NCI-H345 treated with DMSO at 0.1 percent for 48 hours (cell line): Measurements from ENCODE around the gene SMURF1.
"Not testable (repeated sequence)": the region's sequence is repeated elsewhere in the genome, so short reads cannot be mapped to it uniquely, and the experiment has no call there.

Experiments
- DNase-seq: peaks from one replicate; lab custom pipeline; 2025; ENCODE audit not compliant: unreplicated experiment; lab: John Stamatoyannopoulos, UW

Gene SMURF1

GRCh38 chr7:99054781-99055180, 89.1 kb downstream of the SMURF1 start:
- no peak for DNase-seq

- no peak for DNase-seq
Observed at GRCh38 chr7:99050971-99051370, 92.9 kb downstream of the SMURF1 start.

GRCh38 chr7:99047526-99048077, 96.3 kb downstream of the SMURF1 start:
- no peak for DNase-seq

DNA sequence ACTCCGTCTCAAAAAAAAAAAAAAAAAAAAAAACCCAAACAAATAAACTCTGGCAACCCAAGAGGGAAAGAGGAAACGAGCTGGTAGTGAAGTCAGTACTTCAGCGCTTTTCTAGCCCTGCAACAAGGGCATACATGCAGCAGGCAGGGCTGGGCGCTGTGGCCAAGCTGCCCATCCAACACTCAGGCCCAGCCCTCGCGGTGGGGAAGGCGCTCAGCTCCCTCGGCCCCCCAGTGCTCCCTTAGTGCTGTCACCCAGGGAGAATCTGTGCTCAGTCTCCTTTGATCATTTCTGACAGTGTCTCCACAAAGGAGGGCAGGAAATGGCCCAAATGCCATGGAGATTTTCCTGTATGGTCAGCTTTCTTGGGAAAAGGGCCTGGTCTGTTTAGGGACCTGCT, 97.2 kb downstream of the SMURF1 start:
- no peak for DNase-seq

DNA sequence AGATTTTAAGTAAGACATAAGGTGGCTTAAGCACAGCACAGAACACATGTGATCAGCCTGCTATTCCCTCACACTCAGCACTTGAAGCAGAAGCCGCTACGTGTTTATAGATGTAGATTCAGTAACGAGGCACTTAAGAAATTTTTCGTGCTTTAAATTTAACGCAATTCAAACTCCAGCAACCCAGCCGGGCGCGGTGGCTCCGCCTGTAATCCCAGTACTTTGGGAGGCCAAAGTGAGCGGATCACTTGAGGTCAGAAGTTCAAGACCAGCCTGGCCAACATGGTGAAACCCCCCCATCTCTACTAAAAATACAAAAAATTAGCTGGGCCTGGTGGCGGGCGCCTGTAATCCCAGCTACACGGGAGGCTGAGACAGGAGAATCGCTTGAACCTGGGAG, 97.6 kb downstream of the SMURF1 start:
- DNase-seq, result not testable (repeated sequence)

DNA sequence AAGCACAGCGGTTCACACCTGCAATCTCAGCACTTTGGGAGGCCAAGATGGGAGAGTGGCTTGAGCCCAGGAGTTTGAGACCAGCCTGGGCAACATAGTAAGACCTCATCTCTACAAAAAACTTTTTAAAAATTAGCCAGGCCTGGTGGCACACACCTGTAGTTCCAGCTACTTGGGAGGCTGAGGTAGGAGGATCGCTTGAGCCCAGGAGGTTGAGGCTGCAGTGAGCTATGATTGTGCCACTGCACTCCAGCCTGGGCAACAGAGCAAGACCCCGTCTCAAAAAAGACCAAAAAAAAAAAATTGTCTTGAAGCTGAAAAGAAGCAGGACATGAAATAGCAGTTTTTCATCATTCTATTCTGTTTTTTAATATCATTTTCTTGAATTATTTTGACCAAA, 99.0 kb downstream of the SMURF1 start:
- DNase-seq, result not testable (repeated sequence)

GRCh38 chr7:99042957-99043356, 101.0 kb downstream of the SMURF1 start:
- no peak for DNase-seq

GRCh38 chr7:99041526-99041925, 102.4 kb downstream of the SMURF1 start:
- DNase-seq, result no peak

- peak; percentile 37 for DNase-seq
Observed at GRCh38 chr7:99040104-99040958, 103.6 kb downstream of the SMURF1 start.

GRCh38 chr7:99039384-99039891, 104.5 kb downstream of the SMURF1 start:
- no peak for DNase-seq

- DNase-seq, result no peak
Observed at GRCh38 chr7:99038086-99038855, 105.6 kb downstream of the SMURF1 start.

DNA sequence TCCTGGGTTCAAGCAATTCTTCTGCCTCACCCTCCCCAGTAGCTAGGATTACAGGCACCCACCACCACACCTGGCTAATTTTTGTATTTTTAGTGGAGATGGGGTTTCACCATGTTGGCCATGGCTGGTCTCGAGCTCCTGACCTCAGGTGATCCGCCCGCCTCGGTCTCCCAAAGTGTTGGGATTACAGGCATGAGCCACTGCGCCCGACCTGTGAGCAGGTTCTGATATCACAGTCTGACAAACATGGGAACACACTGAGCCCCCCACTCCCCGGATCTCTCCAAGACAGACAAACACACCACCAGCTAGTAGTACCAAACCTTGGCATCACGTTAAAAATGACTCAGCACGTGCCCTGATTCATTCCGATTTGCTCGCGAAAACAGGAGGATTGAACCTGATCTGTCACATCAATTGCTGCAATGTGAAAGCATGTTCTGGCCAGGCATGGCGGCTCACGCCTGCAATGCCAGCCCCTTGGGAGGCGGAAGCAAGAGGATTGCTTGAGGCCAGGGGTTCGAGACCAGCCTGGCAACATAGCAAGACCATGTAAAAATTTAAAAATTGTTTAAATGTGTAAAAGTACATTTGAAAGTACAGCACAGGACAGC, 106.5 kb downstream of the SMURF1 start:
- DNase-seq, result no peak

DNA sequence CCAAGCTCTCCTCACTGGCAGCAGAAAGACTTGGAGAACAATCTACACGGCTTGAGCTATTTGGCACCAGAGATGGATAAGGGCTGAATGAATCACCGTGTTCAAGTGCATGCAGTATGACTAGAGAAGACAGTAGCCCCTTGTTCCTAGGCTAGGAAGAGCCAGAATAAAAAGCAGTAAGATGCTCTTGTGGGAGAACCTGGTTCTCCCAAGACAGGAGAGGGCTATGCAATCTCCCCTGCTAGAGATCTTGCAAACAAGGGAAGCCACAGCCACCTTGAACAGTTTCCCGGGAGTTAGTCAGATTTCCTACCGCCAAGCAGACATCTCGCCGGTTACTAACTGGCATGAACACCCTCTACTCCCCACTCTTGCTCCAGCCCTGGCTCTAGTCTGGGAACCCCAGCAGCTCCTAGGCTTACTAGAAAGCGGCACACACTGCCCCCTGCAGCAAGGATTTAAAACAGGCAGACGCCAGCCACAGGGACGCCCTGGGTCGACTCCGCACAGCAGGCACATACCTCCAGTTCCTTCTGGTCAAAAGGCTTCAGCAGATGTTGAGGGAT, 107.3 kb downstream of the SMURF1 start:
- DNase-seq, result no peak

GRCh38 chr7:99035723-99036545, 108.0 kb downstream of the SMURF1 start:
- no peak for DNase-seq

- no peak for DNase-seq
Observed at GRCh38 chr7:99034932-99035722, 108.8 kb downstream of the SMURF1 start.

- DNase-seq, result no peak
Observed at GRCh38 chr7:99033765-99034164, 110.1 kb downstream of the SMURF1 start.

- DNase-seq, result no peak
Observed at GRCh38 chr7:99032928-99033327, 111.0 kb downstream of the SMURF1 start.

GRCh38 chr7:99031496-99031895, 112.4 kb downstream of the SMURF1 start:
- no peak for DNase-seq

DNA sequence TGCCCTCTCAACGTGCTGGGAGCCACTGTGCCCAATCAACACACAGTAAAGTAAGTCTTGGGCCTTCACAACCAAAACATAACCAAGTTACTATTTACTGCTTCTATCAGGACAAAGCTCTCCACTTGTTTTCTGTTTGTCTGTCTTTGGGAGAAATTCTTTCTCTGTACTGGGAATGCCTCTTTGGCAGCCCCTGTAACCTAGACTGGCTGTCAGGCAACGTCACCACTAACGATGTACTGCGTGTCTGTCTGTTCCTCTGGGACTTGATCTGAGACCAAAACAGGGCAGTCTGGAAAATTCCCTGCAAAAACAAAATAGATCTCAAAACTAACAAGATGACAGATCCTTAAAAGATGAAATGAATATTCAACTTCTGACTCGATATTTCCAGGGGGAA, 113.0 kb downstream of the SMURF1 start:
- DNase-seq, result no peak
